ENCODE results near the gene HOPX. TPM values are rescaled to one million over a fixed set of nuclear protein-coding genes. Genes with fewer than 3 reads are reported as not detected.

The HOPX gene
- total and polyA plus RNA-seq, 2 of the 8 experiments (the other 6 are each of a cell fraction or from before 2014, with no cell fraction given) = not detected

DNA sequence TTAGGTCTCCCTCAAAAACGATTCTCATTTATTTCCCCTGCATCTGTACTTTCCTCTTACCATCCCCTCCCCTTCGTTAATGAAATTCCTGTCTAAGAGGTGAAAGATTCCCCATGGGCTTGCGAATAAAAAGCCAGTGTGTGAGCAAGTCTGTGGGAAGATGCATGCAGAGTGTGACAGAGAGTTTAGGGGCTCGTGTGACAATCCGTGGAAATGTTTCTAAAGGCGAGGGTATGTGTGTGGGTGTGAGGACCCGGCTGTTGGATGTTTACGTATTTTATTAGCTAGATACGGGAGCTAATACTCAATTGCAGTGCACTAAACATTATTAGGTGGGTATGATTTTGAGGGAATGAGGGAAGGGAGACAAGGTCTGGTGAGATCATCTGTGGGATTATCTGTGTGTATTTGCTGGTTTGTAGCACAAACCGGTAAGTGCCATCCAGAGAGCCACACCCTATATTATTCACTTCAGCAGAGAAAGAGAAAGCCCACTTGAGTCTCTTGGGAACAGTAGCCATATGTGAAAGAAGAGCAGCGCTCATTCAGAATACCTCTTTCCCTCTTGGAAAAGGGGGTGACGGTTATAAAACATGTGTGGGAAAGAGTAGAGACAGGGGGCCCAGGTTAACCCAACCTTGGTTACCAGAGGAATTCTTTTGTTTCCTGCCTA lies 893 bp upstream of the HOPX start (continued):
- no peak for TF ChIP-seq PHF8 (conservative IDR thresholded peaks at IDR 0.05; ENCODE audit: low read depth, low read length)
- no peak for TF ChIP-seq SIN3A (conservative IDR thresholded peaks at IDR 0.05 in 1 of 2, IDR thresholded peaks at IDR 0.05 in 1 of 2; ENCODE audit: low read depth in 1 of 2, low read length in 2 of 2)

Data from H1 (cell line).